GM19452 (cell line): Measurements from ENCODE around the gene ANO6.

Experiments
- ATAC-seq: cut with Tn5 transposase; IDR thresholded peaks from one replicate; pipeline ENCODE4 v1.9.1; 2021; ENCODE audit not compliant: unreplicated experiment

The ANO6 gene

GRCh38 chr12:45433441-45433868, 217.6 kb downstream of the ANO6 start:
- no peak for ATAC-seq

- no peak for ATAC-seq
Observed at GRCh38 chr12:45434094-45434493, 218.2 kb downstream of the ANO6 start.

- no peak for ATAC-seq
Observed at GRCh38 chr12:45435945-45436710, 220.2 kb downstream of the ANO6 start.

- ATAC-seq: no peak
Observed at GRCh38 chr12:45439039-45439438, 223.1 kb downstream of the ANO6 start.

- ATAC-seq: no peak
Observed at GRCh38 chr12:45446013-45446412, 230.1 kb downstream of the ANO6 start.

GRCh38 chr12:45458238-45458637, 242.3 kb downstream of the ANO6 start:
- ATAC-seq: no peak

GRCh38 chr12:45458854-45459807, 243.2 kb downstream of the ANO6 start:
- ATAC-seq: no peak

GRCh38 chr12:45462506-45462905, 246.6 kb downstream of the ANO6 start:
- no peak for ATAC-seq

- ATAC-seq: no peak
Observed at GRCh38 chr12:45464699-45465098, 248.8 kb downstream of the ANO6 start.

- ATAC-seq: no peak
Observed at GRCh38 chr12:45468751-45469615, 253.1 kb downstream of the ANO6 start.

- no peak for ATAC-seq
Observed at GRCh38 chr12:45469902-45470301, 254.0 kb downstream of the ANO6 start.

- no peak for ATAC-seq
Observed at GRCh38 chr12:45473636-45474035, 257.7 kb downstream of the ANO6 start.

GRCh38 chr12:45475594-45475993, 259.7 kb downstream of the ANO6 start:
- ATAC-seq: no peak

GRCh38 chr12:45477526-45477925, 261.6 kb downstream of the ANO6 start:
- no peak for ATAC-seq

GRCh38 chr12:45478931-45479330, 263.0 kb downstream of the ANO6 start:
- no peak for ATAC-seq

GRCh38 chr12:45481746-45482145, 265.9 kb downstream of the ANO6 start:
- no peak for ATAC-seq

- ATAC-seq: no peak
Observed at GRCh38 chr12:45483571-45483970, 267.7 kb downstream of the ANO6 start.
